Endometrial microvascular endothelial cells (primary cell): ENCODE measurements around the gene FBLL1. TPM values are rescaled to one million over a fixed set of nuclear protein-coding genes. Genes with fewer than 3 reads are reported as not detected.
"Not testable (repeated sequence)": the region's sequence is repeated elsewhere in the genome, so short reads cannot be mapped to it uniquely, and the experiment has no call there.

Experiments
- in situ Hi-C: cut with HindIII; loops from 2 replicates; pipeline ENCODE4 v1.10.0; 2017; ENCODE audit warnings: low sequenced_read_pairs, low pct_unique_long_range_greater_than_20kb; ENCODE audit errors: inconsistent ontology term
- total RNA-seq: library from RNA; depleted of rRNA; stranded (reverse); fragments of >200 nt; gene quantifications from one replicate; pipeline ENCODE4 v1.2.3, GENCODE V29; 2015; ENCODE audit errors: inconsistent ontology term

The FBLL1 gene
- total RNA-seq, 1 donor from 2014 or later: not detected

DNA sequence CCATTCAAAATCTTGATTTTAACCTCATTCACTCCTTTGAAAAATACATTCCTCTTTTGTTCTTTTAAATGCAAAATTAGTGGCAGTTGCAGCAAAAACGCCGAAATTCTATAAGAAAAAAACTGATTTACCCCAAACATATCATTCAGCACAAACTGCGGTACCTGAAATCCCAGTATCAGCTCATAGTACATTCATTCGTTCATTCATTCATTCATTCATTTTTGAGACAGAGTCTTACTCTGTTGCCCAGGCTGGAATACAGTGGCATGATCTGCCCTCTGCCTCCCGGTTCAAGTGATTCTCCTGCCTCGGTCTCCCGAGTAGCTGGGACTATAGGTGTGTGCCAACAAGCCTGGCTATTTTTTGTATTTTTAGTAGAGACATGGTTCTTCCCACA, 20.4 kb downstream of the FBLL1 start:
- in situ Hi-C loops: no loop called here

GRCh38 chr5:168550656-168551055, 21.6 kb downstream of the FBLL1 start:
- in situ Hi-C loops: no loop called here

- in situ Hi-C loops: no loop called here
Observed at GRCh38 chr5:168552146-168552545, 23.0 kb downstream of the FBLL1 start.

DNA sequence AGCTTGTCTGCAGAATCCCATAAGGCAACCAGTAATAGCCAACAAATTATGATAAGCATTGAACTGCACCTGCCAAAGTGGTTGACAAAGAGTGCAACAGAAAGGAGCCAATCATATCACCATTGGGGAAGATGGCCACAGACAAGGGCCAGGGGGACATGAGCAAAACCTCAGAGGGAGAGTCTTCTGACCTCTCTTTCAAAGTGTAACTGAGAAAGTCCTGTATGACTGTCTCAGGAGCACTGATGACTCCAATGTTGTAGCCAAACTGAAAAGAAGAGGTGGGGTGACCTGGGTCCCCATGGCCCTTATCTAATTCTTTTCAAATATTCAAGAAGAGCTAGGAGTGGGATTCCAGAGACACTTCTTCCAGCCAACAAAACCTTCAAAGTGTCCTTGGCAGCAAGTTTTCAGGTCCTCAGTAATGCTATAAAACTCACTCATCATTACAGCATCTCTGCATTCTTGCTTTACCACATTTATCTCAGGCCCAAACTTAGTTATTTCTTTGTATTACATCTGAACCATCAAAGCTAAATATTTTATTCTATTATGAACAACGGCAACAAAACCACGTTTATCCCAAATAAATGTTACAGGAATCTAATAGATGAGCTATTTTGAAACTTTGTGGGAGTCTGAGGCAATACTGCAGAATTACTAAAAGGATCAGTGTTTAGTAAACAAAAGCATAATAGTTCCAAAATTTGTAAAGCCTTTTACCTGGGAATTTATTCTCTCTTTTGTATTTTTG, 24.4 kb downstream of the FBLL1 start:
- in situ Hi-C loops: no loop called here

DNA sequence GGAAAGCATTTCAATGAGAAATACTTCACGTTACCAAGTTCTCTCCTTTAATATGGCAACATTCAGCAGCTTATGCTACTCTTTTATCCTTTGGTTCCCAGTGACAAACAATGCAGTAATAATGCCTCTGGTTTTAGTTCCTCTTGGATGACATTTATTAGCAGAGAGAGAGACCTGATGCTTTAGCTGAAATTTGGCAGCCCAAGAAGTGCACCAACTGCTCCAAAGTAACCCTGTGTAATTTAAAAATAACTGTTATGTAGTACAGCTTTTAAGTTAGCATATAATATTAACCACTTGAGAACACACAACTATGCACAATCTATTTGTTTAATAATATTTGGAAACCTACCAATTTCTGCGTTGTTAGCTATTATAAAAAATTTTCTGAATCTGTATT, 28.3 kb downstream of the FBLL1 start:
- in situ Hi-C loops: no loop called here

DNA sequence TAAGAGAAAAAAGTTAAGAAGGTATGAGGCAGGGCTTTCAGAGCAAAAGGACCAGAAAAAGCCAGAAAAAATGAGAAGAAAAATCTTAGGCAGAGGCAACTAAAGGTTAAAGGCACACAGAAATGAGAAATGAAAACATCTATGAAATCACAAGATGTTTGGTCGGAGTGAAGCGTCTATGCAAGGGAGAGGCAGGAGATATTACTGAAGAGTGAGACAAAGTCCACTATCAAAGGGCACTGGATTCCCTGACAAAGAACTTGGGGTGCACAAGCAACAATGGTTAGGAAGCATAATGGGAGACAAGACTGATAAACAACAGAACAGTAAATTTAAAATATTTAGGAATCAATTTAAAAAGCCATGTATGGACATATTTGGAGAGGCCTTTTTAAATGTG, 33.2 kb downstream of the FBLL1 start:
- in situ Hi-C loops: no loop called here

DNA sequence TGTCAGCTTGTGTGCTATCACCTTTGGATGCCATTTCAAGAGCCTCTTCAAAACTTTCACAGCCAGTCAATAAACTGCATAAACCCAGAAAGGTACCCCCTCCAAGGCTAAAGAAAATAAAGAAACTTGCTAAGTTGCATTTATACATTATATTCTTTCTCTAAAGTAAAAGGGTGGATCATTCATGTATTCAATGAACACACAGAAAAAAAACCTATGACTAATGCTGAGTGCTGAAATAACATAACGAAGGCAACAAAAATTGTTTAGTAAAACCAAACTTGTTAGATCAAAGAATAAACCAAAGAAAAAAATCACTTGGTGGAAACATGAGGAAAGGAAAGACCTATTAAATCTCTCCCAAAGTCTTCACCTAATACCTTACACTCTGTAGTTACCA, 34.9 kb downstream of the FBLL1 start:
- in situ Hi-C loops: no loop called here

DNA sequence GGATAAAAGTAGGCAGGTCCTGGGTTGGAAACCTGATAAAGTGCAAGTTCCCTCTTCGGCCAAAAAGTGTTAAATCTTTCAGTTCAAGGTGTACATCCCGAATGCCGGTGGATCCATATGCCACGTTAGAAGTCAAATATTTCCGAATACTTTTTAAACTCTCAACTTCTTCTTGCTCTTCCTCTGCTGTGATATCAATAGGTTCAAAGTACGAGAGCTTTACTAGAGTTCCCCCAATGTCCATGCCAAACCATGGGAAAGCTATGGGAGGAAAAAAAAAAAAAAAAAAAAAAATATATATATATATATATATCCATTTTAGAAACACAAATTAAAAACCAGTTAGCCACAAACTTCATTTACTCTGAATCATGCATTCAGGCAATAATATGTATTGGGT, 39.6 kb downstream of the FBLL1 start:
- in situ Hi-C loops: no loop called here

GRCh38 chr5:168570490-168571328, 41.6 kb downstream of the FBLL1 start:
- in situ Hi-C loops: no loop called here

DNA sequence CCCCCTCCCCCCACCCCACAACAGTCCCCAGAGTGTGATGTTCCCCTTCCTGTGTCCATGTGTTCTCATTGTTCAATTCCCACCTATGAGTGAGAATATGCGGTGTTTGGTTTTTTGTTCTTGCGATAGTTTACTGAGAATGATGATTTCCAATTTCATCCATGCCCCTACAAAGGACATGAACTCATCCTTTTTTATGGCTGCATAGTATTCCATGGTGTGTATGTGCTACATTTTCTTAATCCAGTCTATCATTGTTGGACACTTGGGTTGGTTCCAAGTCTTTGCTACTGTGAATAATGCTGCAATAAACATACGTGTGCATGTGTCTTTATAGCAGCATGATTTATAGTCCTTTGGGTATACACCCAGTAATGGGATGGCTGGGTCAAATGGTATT, 44.6 kb downstream of the FBLL1 start:
- in situ Hi-C loops: not testable (repeated sequence)

DNA sequence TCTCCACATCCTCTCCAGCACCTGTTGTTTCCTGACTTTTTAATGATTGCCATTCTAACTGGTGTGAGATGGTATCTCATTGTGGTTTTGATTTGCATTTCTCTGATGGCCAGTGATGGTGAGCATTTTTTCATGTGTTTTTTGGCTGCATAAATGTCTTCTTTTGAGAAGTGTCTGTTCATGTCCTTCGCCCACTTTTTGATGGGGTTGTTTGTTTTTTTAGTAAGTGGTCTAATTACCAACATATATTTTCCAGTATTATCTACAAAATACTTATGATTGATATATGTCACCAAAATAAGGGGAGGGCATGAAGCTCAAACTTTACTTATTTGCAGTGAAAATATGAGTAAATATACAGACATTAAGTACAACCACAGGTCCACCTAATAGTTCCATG, 45.1 kb downstream of the FBLL1 start:
- in situ Hi-C loops: not testable (repeated sequence)

DNA sequence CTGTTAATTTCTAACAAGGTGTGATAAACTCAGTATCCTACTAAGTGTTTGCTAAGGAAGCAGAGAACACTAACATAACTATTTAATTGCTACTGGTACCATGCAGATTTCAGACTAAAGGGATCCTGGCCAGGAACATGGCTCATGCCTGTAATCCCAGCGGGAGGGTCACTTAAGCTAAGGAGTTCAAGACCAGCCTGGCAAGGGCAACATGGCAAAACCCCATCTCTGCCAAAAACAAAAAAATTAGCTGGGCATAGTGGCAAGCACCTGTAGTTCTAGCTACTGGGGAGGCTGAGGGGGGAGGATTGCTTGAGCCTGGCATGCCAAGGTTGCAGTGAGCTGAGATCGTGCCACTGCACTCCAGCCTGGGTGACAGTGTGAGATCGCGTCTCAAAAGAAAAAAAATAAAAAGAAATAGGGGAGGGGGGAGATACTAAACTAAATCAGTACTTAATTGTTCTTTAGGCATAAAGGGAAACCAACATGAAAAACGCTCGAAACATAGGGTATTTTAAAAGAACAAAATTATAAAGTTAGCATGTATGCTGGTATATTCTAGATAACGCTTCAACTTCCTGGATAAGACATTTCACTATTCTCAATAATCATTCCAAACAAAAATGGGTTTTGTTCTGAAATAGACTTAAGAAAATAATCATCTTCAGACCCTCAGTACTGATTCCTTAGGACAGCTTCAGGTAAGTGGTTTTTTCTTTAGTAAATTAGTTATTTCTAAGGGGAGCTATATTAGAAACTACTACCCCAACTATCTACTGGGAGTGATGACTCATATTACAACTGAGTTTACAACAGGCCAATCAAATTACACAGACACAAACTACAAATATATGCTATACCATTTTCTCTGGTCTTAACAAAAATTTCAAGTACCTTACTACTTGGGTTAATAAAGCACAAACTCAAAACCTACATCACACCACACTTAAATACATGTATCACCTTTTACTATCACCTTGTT, 46.6 kb downstream of the FBLL1 start:
- in situ Hi-C loops: no loop called here

DNA sequence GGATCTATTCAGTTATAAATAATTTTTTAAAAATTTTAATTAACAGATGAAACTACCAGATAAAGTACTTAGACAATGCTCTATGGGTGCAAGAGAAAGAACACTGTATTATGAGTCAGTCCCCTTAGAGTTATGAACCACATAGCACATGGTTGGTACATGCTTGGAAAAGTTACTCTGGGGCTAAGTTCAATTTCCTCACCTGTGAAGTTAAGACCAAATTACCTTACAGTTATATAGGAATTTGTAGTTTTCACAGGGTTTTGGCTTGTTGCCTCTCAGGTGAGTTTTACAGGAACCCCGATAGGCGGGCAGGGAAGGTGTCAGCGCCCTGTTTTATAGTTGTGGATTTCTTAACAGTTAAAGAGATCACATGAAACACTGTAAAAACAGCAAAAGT, 48.9 kb downstream of the FBLL1 start:
- in situ Hi-C loops: no loop called here

- in situ Hi-C loops: no loop called here
Observed at GRCh38 chr5:168578538-168579487, 49.7 kb downstream of the FBLL1 start, which contains the start of gene PANK3. TSS of gene PANK3 (minus strand) at chr5:168579368. CDS start at chr5:168579283, 85 bp downstream.

DNA sequence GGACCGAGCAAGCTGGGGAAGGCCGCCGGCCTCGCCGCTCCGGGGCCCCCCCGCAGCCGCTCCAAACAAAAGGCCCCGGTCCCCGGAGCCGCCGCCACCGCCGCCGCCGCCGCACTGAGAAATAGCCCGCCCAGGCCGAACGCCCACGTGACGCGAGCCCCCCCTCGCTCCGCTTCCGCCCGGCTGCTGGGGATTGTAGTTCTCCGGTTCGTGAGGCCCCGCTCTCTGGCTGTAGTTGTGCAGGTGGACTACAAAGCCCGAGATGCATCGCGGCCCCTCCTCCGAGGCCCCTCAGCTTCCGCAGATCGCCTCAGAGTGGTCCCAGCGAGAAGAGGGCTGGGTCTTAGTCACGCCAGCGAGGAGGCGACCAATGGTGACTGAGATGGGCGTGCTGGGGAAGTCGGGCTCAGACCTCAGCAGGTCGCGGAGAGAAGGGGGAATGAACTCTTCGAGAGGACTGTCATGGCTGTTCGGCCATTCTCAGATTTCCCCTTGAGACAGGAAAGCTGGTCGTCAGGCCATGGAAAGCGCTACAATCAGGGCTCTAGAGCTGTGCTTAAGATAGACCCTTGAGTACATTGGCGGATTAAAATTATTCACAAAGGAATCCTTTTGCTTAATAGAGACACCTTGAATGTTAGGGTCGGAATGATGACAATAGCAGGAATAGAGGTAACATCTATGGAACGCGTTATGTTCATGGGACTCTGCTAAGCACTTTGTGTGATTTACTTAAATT, 50.6 kb downstream of the FBLL1 start:
- in situ Hi-C loops: no loop called here

DNA sequence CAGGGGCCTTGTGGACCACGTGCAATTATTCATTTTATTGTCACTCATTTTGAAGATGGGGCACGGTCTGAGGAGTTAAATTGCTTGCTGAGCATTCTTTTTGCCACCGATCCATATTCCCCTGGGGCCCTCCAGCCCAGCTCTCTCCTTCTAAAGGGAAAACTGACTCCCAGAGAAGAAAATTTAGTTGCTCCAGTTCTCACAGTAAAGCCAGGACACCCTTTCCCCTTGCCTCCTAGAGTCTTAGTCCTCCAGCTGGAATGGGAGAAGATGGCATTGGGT, 51.1 kb downstream of the FBLL1 start:
- in situ Hi-C loops: no loop called here
